Kasumi-1 (cell line): Measurements from ENCODE around the gene EXOSC3.
A peak's percentile ranks its signal among the peaks of the same experiment; 100 is the strongest.
"Not testable (repeated sequence)": the region's sequence is repeated elsewhere in the genome, so short reads cannot be mapped to it uniquely, and the experiment has no call there.

ENCODE experiments used
- DNase-seq, 2 experiments: peaks; one replicate each; lab custom pipeline; 2025; lab: John Stamatoyannopoulos, UW

EXOSC3 gene

DNA sequence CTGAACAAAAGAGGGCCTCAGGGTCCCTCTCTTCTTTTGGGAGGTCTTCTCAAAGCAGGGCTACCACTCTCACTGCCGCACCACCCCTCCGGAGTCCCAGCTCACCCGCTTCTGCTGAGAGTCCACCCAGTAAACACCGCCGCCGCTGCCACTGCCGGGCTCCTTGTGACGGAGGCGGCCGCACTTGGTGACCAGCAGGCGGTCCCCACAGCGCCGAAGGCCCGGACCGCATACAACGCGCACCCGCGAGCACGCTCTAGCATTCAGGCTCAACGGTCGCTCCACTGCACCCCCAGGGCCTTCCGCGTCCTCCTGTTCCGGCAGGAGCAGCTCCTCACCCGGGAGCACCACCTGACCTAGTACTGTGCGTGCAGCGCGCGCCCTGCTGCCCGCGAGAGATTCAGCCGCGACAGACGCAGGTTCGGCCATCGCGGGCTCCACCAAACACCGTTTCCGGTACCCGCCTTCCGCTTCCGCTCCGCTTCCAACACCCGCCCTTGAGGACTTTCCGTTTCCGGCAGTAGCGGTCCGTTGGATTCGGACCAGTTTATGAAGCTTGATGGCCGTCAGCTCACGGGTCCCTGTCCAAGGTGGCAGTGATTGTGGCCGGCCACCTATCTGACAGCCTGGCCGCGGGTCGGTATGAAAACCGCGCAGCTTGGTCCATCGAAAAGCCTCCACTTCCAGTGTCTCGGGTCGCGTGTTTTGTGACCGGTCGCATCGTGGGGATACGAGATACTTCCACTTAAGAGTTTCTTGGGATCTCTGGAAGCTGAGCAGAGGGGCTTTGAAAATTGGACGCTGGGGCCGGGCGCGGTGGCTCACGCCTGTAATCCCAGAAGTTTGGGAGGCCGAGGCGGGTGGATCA is at the start of gene EXOSC3:
Gene EXOSC3 (minus strand): TSS at position 449 of the 868 bp plus-strand sequence. CDS start 20 bp downstream, at position 429.
- peak; percentile 93 to 94 for DNase-seq

DNA sequence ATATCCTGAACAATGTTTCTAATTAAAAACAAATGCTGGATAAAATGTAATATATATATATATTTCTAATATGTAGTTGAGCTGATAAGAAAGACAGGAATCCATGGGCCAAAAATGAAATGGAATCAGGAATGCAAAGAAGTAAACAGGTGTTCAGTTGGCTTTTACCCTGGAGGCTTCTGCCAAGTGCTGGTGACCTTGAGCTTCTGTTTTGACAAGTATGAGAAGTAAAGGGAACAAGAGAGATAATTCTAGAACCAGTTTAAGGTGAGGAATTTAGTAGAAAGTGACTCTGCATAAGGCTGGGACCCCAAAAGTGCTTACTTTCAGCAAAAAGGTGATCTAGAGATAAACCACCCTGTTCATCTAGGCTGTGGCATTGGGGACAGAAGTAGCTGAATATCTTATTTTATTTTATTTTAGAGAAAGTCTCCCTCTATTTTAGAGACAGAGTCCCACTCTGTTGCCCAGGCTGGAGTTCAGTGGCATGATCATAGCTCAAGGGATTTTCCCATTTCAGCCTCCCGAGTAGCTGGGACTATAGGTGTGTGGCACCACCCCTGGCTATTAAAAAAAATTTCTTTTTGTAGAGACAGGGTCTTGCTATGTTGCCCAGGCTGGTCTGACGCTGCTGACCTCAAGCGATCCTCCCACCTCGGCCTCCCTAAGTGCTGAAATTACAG is 42.8 kb upstream of the EXOSC3 start:
- no peak for DNase-seq

DNA sequence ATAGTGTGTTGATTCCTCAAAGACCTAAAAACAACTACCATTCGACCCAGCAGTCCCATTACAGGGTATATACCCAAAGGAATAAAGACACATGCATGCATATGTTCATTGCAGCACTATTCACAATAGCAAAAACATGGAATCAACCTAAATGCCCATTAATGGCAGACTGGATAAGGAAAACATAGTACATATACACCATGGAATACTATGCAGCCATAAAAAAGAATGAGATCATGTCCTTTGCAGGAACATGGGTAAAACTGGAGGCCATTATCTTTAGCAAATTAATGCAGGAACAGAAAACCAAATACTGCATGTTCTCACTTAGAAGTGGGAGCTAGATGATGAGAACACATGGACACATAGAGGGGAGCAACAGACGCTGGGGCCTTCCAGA is 40.3 kb upstream of the EXOSC3 start:
- not testable (repeated sequence) for DNase-seq

DNA sequence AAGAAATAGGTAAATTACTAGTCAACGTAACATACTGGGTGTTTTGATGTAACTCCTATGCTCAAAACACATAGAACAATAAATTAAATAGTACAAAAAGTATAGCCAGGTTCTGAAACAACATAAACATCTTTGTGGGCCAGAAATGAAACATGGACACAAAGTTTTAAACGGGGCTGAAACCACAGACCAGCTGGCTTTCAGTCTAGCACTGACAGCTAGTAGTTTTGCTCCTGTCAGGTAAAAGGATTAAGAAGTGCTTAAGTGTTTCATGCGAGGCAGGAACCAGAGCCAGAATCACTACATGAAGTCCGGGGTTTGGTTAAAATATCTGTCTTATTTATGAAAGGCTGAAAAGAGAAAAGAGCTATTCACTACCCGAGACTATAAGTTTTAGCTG is 35.3 kb upstream of the EXOSC3 start:
- DNase-seq = no peak

DNA sequence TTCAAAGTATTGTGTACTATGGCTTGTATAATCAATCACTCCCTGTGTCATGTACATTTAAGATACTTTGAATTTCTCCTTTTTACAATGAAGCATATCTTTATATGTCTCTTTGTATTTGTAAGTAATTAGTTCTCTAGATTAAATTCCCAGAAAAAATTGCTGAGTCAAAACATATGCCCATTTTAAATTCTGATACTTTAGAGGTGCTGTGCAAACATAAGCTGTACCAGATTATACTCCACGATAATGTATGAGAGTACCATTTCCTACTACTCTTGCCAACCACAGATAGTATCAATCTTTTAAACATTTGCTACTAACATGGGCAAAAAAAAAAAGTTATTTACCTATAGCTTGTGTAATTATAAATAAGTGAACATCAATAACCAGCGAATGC is 34.0 kb upstream of the EXOSC3 start:
- DNase-seq = no peak

DNA sequence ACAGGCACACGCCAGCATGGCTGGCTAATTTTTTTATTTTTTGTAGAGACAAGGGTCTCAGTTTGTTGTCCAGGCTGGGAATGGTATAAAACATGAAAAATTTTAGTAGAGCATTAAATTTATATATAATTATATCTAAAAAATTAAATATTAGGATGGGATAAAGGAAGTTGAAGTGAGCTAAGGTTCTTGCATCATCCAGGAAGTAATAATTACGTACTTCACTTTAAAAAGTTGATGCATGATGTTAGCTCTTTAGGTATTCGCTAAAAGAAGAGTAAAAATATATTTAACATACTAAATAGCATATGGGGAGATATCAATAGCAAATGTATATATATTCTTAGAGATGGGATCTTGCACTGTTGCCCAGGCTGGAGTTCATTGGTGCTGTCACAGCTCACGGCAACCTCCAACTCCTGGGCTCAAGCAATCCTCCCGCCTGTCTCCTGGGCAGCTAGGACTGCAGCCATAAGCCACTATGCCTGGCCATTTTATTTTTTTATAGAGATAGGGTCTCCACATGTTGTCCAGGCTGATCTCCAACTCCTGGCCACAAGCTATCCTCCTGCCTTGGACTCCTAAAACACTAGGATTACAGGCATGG is 28.0 kb upstream of the EXOSC3 start:
- DNase-seq = no peak

DNA sequence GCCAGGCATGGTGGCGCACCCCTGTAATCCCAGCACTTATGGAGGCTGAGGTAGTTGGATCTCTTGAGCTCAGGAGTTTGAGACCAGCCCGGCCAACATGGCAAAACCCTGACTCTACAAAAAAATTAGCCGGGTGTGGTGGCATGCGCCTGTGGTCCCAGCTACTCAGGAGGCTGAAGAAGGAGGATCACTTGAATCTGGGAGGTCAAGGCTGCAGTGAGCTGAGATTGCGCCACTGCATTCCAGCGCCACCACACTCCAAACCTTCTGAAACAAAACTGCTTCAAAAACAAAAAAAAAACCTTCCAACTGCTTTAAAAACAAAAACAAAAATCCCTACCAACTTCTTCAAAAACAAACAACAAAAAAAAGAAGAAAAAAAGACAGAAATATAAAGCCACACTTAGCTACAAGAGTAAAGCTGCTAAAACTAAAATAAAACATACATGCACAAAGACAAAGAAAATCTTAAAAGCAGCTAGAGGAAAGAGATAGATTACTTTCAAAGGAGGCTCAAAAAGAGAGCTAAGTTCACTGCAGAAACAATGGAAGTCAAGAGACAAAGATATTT is 27.1 kb upstream of the EXOSC3 start:
- DNase-seq = no peak

DNA sequence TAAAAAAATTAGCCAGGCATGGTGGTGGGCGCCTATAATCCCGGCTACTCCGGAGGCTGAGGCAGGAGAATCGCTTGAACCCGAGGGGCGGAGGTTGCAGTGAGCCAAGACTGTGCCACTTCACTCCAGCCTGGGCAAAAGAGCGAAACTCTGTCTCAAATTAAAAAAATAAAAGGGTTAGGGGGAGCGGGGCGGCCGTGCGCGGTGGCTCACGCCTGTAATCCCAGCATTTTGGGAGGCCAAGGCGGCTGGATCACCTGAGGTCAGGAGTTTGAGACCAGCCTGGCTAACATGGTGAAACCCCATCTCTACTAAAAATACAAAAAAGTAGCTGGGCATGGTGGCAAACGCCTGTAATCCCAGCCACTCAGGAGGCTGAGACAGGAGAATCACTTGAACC is 24.8 kb upstream of the EXOSC3 start:
- DNase-seq = not testable (repeated sequence)

DNA sequence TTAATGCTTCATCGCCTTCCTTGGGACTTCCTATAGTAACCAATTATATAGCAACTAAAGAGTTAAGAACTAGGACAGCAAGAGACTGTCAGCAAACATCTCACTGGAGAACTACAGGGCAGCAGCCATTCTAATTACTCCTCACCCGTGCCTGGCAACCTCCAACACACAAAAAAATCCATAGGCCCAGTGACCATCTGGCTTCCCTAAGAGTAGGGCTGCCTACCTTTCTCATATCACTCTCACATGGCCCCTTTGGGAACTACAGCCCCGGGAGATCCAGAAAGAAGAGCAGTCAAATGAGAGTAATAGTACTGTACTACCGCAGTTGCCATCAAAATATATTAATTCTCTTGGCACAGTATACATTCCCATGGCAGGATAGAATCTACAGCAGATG is 21.4 kb upstream of the EXOSC3 start:
- DNase-seq = no peak

DNA sequence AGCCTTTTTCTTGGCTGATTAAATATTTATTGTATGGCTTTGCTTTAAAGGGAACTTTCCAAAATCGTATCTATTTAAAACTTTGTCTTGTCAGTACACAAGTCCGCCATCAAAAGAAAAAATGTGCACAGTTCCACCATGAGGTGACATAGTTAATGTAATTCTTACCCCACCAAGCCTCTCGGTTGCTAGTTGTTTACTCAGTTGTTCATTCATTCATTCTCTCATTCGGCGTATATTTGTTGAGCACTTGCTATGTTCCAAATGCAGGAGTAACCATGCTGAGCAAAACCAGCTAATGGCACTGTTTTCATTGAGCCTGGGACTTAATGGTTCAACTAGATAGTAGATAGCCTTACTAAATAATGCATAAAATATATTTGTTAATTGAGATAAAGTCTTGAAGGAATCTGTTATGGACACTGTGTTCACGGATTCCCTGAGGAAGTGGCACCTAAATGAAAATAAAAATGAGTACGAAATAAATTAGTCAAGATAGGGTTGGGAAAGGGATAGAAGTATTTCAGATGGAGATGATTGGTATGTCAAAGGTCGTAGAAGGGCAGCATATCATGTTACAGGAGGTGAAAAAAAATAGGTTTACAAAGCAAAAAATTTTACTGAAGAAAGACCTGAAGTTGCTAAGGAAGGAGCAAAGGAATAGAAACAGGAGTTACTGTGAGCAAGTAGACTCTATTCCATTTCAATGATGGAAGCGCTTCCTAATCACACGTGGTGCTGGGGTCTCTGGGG is 17.3 kb upstream of the EXOSC3 start:
- DNase-seq = peak in 1 of 2 experiments; percentile 12

DNA sequence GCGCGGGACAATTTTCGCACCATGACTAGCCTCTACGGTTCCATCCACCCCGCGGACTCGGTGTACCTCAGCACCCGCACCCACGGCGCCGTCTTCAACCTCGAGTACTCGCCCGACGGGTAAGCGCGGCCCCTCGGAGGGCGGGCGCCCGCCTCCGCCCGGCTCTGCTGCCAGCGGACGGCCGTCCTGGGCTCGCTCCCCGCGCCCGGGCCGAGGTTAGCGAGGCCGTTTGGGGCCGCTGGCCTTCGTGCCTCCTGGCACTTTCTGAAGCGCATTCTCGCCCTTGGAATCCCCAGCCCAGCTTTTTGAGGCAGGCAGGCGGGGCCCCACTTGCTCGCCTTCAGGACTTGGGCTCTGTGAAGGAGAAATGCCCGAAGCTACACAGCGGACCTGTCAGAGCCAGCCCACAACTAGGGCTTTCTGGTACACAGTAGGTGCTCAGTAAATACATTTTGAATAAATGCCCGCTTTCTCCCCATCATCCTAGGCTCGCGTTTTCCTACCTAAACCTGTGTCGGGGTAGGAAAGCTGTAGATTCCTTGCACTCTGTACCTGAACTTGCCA is 16.5 kb upstream of the EXOSC3 start:
- DNase-seq = peak in 1 of 2 experiments; percentile 36

DNA sequence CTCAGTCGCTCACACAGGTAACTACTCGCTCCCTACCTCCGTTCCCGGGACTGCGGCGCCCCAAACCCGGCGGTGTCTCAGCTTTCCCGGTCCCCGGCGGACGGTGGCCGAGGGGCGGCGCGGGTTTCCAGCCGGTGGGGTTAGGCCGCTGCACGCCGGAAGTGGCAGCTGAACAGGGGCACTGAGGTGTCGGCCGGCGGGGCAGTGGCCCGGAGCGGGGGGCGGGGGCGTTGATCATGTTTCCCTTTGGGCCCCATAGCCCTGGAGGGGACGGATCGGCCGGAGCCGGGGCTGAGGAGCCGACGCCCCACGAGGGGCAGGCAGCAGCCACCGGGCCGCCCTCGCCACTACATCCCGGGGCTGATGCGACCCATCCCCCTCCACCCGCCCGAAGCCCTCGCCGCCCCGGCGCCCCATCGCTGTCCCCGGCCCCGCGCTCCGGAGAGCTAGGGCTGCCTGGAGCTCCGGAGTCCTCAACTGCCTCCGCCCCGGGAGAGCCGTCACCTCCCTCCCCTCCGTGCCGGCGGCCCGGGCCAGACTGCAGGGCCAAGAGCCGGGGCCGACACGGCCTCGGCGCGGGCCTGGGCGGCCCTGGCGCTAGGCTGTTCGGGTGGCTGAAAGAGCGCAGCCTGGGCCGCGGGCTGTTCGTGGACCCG is 15.9 kb upstream of the EXOSC3 start, which contains the start of gene DCAF10:
Gene DCAF10 (plus strand): TSS at position 167 of the 656 bp plus-strand sequence. CDS start 70 bp downstream, at position 237.
- peak; percentile 76 to 83 for DNase-seq

DNA sequence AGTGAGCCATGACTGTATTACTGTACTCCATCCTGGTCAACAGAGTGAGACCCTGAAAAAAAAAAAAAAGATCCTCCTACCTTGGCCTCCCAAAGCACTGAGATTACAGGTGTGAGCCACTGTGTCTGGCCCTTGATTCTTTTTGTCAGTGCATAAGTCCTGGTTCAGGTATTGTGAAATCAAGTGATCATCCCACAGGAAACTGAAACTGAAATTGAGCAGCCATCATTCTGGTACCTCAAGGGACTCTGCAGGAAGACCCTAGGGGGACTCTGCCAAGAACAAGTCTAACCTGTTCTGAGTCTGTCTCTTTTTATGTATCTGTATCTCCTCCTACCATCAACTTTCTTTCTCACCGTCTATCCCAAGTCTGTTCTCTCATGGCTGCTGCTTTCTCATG is 13.8 kb upstream of the EXOSC3 start:
- no peak for DNase-seq

DNA sequence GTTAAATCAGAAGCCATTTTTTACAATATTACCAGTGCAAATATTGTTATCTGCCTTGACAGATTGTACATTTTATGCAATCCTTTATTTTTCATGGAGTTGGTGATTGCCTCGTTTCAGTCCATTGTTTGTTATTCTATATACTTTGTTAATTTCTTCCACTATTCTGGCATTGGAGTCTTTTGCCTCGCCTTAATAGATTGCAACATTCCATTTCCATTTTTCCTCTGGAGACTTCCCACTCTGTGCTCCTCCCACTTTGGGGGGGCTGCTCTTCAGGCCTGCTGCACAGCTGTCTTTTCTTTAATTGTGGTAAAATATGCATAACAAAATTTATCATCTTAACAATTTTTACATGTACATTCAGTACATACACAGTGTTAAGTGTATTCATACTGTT is 11.4 kb upstream of the EXOSC3 start:
- no peak for DNase-seq

DNA sequence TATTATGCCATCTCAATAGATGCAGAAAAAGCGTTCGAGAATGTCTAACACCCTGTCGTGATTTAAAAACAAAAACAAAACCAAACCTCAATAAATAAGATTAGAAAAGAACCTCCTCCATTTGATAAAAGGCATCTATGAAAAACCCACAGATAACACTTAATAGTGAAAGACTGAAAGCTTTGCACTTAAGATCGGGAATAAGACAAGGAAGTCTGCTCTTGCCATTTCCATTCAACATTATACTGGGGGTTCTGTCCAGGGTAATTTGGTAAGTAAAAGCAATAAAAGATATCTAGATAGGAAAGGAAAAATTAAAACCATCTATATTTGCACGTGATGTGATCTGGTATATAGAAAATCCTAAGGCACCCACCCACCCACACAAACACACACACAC is 7.3 kb upstream of the EXOSC3 start:
- DNase-seq = no peak

DNA sequence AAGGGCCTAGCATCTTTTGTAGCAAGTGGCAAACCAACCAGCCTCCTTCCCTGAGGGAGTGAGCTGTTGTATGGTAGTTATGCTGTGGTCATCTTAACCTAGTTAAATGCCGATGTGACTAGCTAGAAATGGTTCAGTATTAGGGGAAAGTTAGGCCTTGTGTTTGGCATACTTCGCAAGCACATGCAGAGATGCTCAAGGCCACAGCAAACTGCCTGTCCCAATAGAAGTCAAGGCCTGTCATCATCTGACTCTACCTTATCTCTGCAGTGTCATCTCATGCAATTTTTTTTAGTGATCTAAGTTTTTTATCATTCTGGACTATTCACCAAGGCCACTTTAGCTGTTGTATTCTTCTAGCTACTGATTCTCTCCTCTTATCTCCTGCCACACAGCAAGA is 5.2 kb upstream of the EXOSC3 start:
- no peak for DNase-seq

DNA sequence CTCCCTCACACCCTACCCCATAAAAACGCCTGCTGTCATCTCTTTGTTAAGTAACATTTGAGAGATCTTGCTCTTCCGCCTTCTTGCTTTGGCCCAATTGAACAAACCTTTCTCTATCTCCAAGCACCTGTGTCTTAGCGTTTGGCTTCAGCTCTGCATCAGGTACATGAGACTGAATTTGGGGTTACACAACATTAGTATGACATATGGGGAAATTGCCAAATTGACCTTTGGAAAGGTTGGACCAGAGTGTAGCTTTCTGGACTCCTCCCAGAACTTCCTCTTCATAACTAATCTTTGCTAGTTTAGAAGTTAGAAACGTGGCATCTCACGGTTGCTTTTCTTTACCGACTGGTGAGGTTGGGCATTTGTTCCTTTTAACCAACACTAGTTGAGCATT is 3.5 kb upstream of the EXOSC3 start:
- no peak for DNase-seq

DNA sequence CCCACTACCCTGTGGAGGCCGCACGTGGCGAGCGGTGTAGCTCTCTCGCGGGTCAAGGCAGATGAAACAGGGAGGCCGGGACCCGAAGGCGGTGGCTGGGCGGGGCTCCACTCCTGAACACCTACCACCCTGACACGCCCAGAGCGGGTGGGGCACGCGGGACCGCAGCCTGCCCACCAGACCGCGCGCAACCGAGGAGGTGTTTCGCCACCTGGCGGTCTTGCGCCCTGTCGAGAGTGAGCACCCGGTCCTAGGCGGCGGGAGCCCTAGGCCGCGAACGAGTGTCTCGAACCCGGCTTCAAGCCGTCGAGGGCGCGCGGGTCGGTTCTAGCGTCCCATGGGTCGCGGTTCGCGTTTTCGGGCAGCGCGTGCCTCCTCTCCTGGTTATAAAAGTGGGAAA is 2.2 kb upstream of the EXOSC3 start:
- no peak for DNase-seq

DNA sequence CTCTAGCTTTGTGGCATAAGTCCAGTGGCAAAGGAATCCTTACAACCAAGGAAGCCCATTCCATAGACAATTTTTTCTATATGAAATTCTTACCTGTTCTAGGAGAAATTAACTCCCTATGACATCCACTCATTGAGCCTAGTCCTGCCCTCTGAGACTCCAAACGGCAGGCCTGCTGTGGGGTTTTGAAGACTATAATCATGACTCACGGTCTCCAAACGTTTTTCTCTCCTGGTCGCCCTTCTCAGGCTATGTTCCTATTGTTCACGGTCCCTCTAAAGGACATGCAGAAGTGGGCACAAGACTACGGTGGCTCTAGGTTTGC is 611 bp downstream of the EXOSC3 start:
- DNase-seq = no peak

DNA sequence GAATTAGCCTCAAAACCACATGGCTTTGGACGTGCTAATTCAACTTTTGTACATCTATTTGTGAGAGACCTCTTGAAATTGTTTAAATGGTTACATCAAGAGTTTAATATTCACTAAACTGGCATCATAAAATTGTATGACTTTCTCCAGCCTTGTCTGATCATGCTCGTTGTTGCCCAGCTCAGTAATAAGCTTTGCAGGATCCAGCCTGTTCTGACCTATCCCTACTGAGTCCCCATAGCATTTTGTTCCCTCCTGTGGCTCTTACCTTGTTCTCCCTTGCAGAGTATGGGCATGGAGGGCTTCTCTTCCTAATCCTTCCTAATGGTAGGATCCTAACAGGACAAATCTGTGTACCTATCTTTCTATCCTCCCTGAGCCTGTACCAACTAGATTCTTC is 6.3 kb downstream of the EXOSC3 start:
- DNase-seq = no peak

DNA sequence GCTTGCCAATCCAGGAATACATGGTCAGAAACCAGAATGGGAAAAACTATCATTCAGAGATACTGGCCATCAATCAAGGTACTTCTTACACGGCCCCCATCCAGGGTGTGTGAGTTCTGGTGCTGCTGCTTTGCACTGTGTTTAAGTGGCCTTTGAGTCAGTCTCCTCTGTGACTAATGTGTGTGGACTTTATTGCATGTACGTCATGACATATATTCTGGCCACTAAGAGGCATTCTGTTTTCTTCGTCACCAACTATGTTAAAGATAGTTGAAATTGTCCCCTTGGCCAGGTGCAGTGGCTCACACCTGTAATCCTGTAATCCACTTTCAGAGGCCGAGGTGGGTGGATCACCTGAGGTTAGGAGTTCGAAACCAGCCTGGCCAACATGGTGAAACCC is 8.5 kb downstream of the EXOSC3 start:
- DNase-seq = no peak
